Measurements from ENCODE around the gene TIMP2.
"Not testable (repeated sequence)": the region's sequence is repeated elsewhere in the genome, so short reads cannot be mapped to it uniquely, and the experiment has no call there.

The TIMP2 gene

DNA sequence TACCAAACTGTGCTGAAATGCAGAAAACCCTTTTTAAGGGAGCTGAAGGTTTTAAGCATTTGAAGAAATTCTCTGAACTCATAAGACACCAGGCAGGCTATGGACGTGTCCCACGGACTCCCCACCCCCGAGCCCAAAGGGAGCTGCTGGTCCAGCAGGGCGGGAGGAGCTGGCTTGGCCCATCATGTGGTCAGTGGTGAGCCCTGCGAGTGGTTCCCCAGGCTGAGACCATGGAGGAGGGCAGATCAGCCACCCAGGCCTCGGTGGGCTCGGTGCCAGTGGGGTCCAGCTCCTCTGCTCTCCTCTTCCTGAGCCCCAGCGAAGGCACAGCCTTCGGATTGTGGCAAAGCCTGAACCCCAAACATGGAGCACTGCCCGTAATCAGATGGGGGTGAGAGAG is 27.5 kb upstream of the TIMP2 start:
- DNase-seq (ENCODE audit: insufficient read length): no peak
- TF ChIP-seq TAF1 (IDR thresholded peaks at IDR 0.05; ENCODE audit: borderline replicate concordance, low read depth, low read length) (no peak), POLR2AphosphoS5 (IDR thresholded peaks at IDR 0.05; ENCODE audit: low read depth, low read length) (no peak), POLR2A (IDR thresholded peaks at IDR 0.05; ENCODE audit: low read depth, low read length) (no peak)
- no peak for FAIRE-seq

DNA sequence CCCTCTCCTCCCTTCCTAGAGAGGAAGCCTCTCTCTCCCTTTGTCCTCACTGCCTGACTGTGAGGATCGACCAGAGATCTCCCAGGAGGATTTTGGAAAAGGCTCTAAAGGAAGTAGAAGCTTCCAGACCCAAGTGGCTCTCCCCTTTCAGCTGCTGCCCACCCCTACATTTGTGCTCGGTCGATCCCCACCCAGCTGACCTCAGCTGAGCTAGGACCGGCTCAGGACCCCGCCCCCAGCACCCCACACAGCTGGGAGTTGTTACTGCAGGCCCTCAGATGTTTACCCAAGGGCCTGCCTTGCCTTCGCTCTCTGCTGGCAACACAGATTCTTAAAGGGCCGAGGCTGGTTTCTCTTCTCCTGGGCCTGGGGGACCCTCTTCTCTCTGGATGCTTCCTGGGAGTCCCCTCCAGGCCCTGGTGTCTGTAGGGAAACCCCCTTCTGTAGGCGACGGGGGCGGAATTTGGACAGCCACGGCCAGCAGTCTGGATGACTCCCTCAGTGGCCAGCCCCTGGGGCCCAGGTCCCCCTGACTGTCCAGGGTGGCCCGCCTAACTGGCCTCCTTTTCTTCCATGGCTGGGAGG is 26.9 kb upstream of the TIMP2 start:
- DNase-seq (ENCODE audit: insufficient read length) (no peak), FAIRE-seq (no peak)
- TF ChIP-seq POLR2AphosphoS5 (IDR thresholded peaks at IDR 0.05; ENCODE audit: low read depth, low read length) (no peak), TAF1 (IDR thresholded peaks at IDR 0.05; ENCODE audit: borderline replicate concordance, low read depth, low read length) (no peak), POLR2A (IDR thresholded peaks at IDR 0.05; ENCODE audit: low read depth, low read length) (no peak)

DNA sequence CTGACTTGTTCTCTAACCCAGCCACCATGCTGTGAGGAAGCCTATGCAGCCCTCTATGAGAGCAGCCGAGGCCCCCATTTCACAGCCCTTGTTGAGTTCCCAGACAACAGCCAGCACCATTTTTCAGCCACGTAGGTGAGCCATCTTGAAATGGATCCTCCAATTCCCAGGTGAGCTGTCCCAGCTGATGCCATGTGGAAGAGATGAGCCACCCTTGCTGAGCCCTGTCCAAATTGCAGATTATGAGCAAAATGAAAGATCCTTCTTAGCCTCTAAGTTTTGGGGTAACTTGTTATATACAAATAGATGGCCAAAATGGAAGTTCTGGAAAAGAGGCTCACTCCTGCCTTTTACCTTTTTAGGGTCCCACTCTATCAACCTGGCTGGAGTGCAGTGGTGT is 25.7 kb upstream of the TIMP2 start:
- no peak for TF ChIP-seq POLR2A (IDR thresholded peaks at IDR 0.05; ENCODE audit: low read depth, low read length)
- no peak for TF ChIP-seq TAF1 (IDR thresholded peaks at IDR 0.05; ENCODE audit: borderline replicate concordance, low read depth, low read length)
- no peak for FAIRE-seq
- DNase-seq (ENCODE audit: insufficient read length): no peak

DNA sequence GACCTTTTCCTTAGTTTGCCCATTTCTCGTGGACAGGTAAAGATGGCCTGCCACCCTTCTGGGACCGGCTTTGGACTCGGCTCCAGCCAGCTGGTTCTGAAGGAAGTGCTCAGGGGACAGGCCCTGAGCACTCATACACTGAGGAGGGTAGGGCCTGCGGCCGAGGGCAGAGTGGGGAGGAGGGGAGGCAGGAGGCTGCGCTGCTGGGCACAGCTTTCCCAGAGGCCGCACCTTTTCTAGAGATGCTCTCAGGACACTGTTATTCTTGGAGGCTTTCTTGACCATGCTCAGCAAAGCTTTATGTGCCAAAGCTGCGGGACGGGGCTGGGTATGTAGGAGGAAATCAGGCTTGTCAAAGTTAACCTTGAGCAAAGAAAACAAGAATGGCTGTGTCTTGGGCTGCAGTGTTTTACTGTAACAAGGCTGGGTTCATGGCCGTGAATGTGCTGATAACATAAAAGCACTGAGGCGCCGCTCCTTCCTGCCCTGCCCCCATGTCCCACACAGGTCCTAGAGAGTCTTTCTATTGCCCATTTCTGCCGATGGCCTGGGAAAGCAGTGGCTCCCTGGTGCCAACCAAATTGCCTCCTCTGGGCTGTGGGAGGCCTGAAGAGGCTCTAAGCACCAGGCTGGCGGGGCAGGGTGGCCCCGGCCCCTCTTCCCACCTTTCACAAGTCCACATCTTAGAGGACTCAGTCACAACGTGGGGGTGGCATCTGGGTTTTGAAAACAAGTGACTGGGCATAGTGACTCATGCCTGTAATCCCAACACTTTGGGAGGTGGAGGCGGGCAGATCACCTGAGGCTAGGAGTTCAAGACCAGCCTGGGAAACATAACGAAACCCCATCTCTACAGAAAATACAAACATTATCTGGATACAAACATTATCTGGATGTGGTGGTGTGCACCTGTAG is 22.3 kb upstream of the TIMP2 start:
- no peak for FAIRE-seq
- TF ChIP-seq POLR2AphosphoS5 (IDR thresholded peaks at IDR 0.05; ENCODE audit: low read depth, low read length): no peak
- TF ChIP-seq POLR2A (IDR thresholded peaks at IDR 0.05; ENCODE audit: low read depth, low read length): no peak
- TF ChIP-seq TAF1 (IDR thresholded peaks at IDR 0.05; ENCODE audit: borderline replicate concordance, low read depth, low read length): no peak
- no peak for DNase-seq (ENCODE audit: insufficient read length)

DNA sequence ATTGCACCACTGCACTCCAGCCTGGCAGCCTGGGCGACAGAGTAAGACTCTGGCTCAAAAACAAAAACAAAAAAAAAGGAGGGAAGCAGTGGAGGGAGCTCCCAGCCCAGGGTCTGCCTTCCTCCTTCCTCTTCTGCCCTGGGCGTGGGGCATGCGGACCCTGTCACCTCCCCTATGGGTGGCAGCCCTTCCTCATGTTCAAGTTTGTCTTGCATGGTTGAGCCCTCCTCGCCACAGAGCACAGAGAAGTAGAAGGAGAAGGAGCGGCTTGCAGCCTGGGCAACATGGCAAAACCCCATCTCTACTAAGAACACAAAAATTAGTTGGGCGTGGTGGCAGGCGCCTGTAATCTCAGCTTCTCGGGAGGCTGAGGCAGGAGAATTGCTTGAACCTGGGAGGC is 21.4 kb upstream of the TIMP2 start:
- FAIRE-seq (no peak), DNase-seq (ENCODE audit: insufficient read length) (no peak)
- TF ChIP-seq TAF1 (IDR thresholded peaks at IDR 0.05; ENCODE audit: borderline replicate concordance, low read depth, low read length): no peak
- TF ChIP-seq POLR2AphosphoS5 (IDR thresholded peaks at IDR 0.05; ENCODE audit: low read depth, low read length): no peak
- TF ChIP-seq POLR2A (IDR thresholded peaks at IDR 0.05; ENCODE audit: low read depth, low read length): no peak

DNA sequence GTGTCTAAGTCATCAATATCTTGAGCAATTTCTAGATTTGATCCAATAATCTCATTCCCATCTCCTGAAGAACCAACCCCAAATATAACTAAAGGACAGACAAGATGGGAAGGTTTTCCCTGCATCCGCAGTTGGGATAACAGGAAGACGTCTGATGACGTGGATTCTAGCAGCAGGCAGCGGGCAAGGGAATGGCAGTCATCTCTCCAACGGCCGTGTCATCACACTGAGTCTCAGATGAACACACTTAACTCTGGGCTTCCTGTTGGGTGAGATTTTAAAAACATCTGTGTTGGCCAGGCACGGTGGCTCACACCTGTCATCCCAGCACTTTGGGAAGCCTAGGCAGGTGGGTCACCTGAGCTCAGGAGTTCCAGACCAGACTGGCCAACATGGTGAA is 20.9 kb upstream of the TIMP2 start:
- DNase-seq (ENCODE audit: insufficient read length): no peak
- TF ChIP-seq TAF1 (IDR thresholded peaks at IDR 0.05; ENCODE audit: borderline replicate concordance, low read depth, low read length) (no peak), POLR2A (IDR thresholded peaks at IDR 0.05; ENCODE audit: low read depth, low read length) (no peak), POLR2AphosphoS5 (IDR thresholded peaks at IDR 0.05; ENCODE audit: low read depth, low read length) (no peak)
- FAIRE-seq: no peak

DNA sequence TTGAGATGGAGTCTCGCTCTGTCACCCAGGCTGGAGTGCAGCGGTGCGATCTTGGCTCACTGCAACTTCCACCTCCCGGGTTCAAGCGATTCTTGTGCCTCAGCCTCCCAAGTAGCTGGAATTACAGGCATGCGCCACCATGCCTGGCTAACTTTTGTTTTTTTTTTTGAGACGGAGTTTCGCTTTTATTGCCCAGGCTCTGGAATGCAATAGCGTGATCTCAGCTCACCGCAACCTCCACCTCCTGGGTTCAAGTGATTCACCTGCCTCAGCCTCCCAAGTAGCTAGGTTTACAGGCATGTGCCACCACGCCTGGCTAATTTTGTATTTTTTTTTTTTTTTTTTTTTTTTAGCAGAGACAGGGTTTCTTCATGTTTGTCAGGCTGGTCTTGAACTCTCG is 20.3 kb upstream of the TIMP2 start:
- not testable (repeated sequence) for DNase-seq (ENCODE audit: insufficient read length); FAIRE-seq

DNA sequence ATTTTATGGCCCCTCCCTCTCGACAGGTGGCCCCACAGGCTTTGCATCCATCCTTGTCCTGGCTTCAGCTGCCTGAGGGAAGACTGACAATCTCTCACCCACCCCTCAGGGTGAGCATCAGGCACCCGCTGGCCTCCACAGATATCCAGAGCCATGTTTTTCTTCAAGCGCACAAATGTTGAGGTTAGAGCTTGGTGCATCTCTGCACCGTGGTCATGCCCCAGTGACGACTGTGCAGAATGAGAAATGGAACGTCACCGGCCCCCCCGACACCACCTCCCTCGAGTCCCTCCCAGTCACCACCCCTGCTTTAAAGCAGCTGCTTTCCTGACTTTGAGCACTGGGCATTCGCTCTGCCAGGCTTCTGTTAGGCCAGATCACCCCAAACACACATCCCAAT is 19.8 kb upstream of the TIMP2 start:
- DNase-seq (ENCODE audit: insufficient read length) (no peak), FAIRE-seq (no peak)
- TF ChIP-seq POLR2A (IDR thresholded peaks at IDR 0.05; ENCODE audit: low read depth, low read length) (no peak), TAF1 (IDR thresholded peaks at IDR 0.05; ENCODE audit: borderline replicate concordance, low read depth, low read length) (no peak), POLR2AphosphoS5 (IDR thresholded peaks at IDR 0.05; ENCODE audit: low read depth, low read length) (no peak)

DNA sequence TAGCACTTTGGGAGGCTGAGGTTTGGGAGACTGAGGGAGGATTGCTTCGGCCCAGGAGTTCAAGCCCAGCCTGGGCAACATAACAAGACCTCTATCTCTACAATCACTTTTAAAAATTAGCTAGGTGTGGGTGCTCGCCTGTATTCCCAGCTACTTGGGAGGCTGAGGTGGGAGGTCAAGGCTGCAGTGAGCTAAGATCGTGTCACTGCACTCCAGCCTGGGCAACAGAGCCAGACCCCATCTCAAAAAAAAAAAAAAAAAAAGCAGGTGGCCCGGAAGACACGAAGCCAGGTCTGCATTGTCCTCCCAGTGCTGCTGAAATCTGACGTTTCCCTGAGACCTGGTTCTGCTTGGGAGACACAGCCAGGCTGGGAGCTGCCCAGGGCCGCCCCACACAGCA is 18.8 kb upstream of the TIMP2 start:
- TF ChIP-seq POLR2AphosphoS5 (IDR thresholded peaks at IDR 0.05; ENCODE audit: low read depth, low read length) (no peak), POLR2A (IDR thresholded peaks at IDR 0.05; ENCODE audit: low read depth, low read length) (no peak), TAF1 (IDR thresholded peaks at IDR 0.05; ENCODE audit: borderline replicate concordance, low read depth, low read length) (no peak)
- no peak for FAIRE-seq
- no peak for DNase-seq (ENCODE audit: insufficient read length)

DNA sequence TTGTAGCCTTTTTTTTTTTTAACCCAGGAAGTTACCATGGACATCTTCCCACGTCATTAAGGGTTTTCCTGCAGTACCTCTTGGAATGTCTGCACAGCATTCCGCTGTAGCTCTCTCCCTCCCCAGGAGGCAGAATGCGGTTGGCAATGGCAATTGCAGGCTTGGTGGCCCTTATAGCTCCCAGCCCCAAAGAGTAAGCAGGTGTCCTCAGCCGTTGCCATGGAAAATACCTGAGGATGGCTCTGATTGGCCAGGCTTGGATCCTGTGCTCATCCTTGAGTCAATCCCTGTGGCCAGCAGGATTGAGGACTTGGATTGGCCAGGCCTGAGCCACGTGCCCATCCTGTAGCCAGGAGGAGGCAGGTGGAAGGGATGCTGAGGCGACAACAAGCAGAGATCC is 15.5 kb upstream of the TIMP2 start:
- no peak for DNase-seq (ENCODE audit: insufficient read length)
- TF ChIP-seq POLR2AphosphoS5 (IDR thresholded peaks at IDR 0.05; ENCODE audit: low read depth, low read length) (no peak), TAF1 (IDR thresholded peaks at IDR 0.05; ENCODE audit: borderline replicate concordance, low read depth, low read length) (no peak), POLR2A (IDR thresholded peaks at IDR 0.05; ENCODE audit: low read depth, low read length) (no peak)
- no peak for FAIRE-seq

DNA sequence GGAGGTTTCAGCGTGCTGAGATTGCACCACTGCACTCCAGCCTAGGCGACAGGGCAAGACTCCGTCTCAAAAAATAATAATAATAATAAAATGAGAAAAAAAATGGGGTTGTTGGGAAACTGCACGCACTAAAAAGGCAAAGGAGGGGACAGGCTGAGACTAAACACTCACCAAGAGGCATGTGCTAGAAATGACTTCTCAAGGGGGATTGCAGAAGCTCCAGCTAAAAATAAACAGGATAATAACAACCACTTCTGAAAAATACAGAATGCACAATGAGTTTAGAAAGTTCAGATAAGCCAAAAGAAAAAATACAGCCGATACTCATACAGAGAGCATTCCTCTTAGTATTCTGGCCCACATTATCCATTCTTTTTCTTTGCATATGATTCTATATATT is 15.1 kb upstream of the TIMP2 start:
- FAIRE-seq (no peak), DNase-seq (ENCODE audit: insufficient read length) (no peak)
- TF ChIP-seq POLR2AphosphoS5 (IDR thresholded peaks at IDR 0.05; ENCODE audit: low read depth, low read length) (no peak), POLR2A (IDR thresholded peaks at IDR 0.05; ENCODE audit: low read depth, low read length) (no peak), TAF1 (IDR thresholded peaks at IDR 0.05; ENCODE audit: borderline replicate concordance, low read depth, low read length) (no peak)

DNA sequence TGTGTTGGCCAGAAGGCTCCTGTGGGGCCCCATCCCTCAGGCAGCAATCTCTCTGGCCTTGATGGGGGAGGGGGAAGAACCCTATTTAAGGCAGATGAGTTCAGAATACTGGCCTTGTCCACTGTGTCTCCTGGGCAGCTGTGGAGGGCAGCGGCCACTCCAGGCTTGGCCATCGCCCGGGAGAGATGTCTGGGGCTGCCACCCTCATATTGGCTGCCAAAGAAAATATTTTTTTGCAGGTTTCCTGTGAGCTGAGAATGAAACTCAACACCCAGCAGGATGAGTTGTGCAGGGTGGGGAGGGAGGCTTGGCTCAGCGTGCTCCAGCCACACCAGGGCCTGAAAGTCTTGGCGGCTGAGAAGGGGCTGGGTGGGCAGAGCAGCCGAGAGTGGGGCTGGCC is 14.4 kb upstream of the TIMP2 start:
- FAIRE-seq (no peak), DNase-seq (ENCODE audit: insufficient read length) (no peak)
- TF ChIP-seq TAF1 (IDR thresholded peaks at IDR 0.05; ENCODE audit: borderline replicate concordance, low read depth, low read length) (no peak), POLR2A (IDR thresholded peaks at IDR 0.05; ENCODE audit: low read depth, low read length) (no peak), POLR2AphosphoS5 (IDR thresholded peaks at IDR 0.05; ENCODE audit: low read depth, low read length) (no peak)
